CD14-positive monocyte (primary cell): ENCODE results near the gene TSEN34. TPM values are rescaled to one million over a fixed set of nuclear protein-coding genes. Genes with fewer than 3 reads are reported as not detected.

Source experiments
- DNase-seq, 3 donors: peaks; one replicate each; pipeline ENCODE4 v3.0.0-alpha.2; 2011 to 2022
- H2AFZ ChIP-seq: 2 replicates; pipeline ENCODE4 v1.6.0; 2012; ENCODE audit warnings: mild to moderate bottlenecking, low read depth, low read length, inconsistent platforms; ENCODE audit not compliant: insufficient read depth, poor library complexity, severe bottlenecking
- H3K27ac ChIP-seq, 2 donors: 1 replicate in 1 of 2; 2 replicates in 1 of 2; pipeline ENCODE4 v1.5.1; 2012 to 2013; ENCODE audit warnings: low read length in 2 of 2, control low read depth in 1 of 2, inconsistent platforms in 1 of 2, low read depth in 1 of 2, mild to moderate bottlenecking in 1 of 2
- H3K27me3 ChIP-seq, 2 donors: one replicate each; pipeline versions ENCODE4 v1.6.0 to v1.6.1; 2011 to 2013; ENCODE audit warnings: low read length in 2 of 2; ENCODE audit not compliant: control insufficient read depth in 2 of 2, insufficient read depth in 2 of 2
- H3K36me3 ChIP-seq, 2 donors: replicated peaks in 1 of 2; 1 replicate in 1 of 2; 2 replicates in 1 of 2; pipeline versions ENCODE4 v1.5.1 to v1.6.1; 2012 to 2013; ENCODE audit warnings: low read length in 2 of 2, control low read depth in 1 of 2, inconsistent platforms in 1 of 2, mild to moderate bottlenecking in 1 of 2; ENCODE audit not compliant: insufficient read depth in 2 of 2, control insufficient read depth in 1 of 2
- H3K4me1 ChIP-seq, 2 donors: 1 replicate in 1 of 2; 2 replicates in 1 of 2; pipeline versions ENCODE4 v1.5.1 to v1.6.1; 2012 to 2013; ENCODE audit warnings: low read length in 2 of 2, control low read depth in 1 of 2, inconsistent platforms in 1 of 2, mild to moderate bottlenecking in 1 of 2, moderate library complexity in 1 of 2; ENCODE audit not compliant: insufficient read depth in 2 of 2, control insufficient read depth in 1 of 2
- H3K4me2 ChIP-seq: replicated peaks from 2 replicates; pipeline ENCODE3; 2012; ENCODE audit warnings: low read length, moderate library complexity, mild to moderate bottlenecking; ENCODE audit not compliant: poor library complexity, severe bottlenecking; ENCODE audit errors: extremely low read depth
- H3K4me3 ChIP-seq, 3 experiments: fragments of 200-600 bp in 1 of 3; sonication (generic) in 1 of 3; replicated peaks in 1 of 3; 1 replicate in 2 of 3; 2 replicates in 1 of 3; pipeline ENCODE4 v1.5.1; 2011 to 2013; ENCODE audit warnings: low read length in 3 of 3, mild to moderate bottlenecking in 3 of 3, control low read depth in 2 of 3, low read depth in 2 of 3, inconsistent platforms in 1 of 3, moderate library complexity in 1 of 3
- H3K79me2 ChIP-seq: 2 replicates; pipeline ENCODE4 v1.6.0; 2012; ENCODE audit warnings: mild to moderate bottlenecking, control low read depth, inconsistent platforms, low read length, moderate library complexity; ENCODE audit not compliant: insufficient read depth
- H3K9ac ChIP-seq: 2 replicates; pipeline ENCODE4 v1.6.0; 2017; ENCODE audit warnings: low read length, mild to moderate bottlenecking; ENCODE audit not compliant: insufficient read depth, poor library complexity, severe bottlenecking
- H3K9me3 ChIP-seq, 2 donors: replicated peaks in 1 of 2; 1 replicate in 1 of 2; 2 replicates in 1 of 2; pipeline versions ENCODE4 v1.5.1 to v1.6.1; 2012 to 2013; ENCODE audit warnings: low read length in 2 of 2, control low read depth in 1 of 2; ENCODE audit not compliant: control insufficient read depth in 1 of 2, insufficient read depth in 1 of 2
- H4K20me1 ChIP-seq: 2 replicates; pipeline ENCODE4 v1.6.0; 2012; ENCODE audit warnings: mild to moderate bottlenecking, low read length, control low read depth, moderate library complexity; ENCODE audit not compliant: insufficient read depth
- H3K27ac Mint-ChIP-seq, 7 donors: one replicate each; pipeline ENCODE4 v1.8.0; 2020; ENCODE audit warnings: mild to moderate bottlenecking in 7 of 7, mixed read lengths in 7 of 7, moderate library complexity in 6 of 7, inconsistent platforms in 2 of 7
- H3K27me3 Mint-ChIP-seq, 3 donors: one replicate each; pipeline ENCODE4 v1.8.0; 2021 to 2022; ENCODE audit warnings: low read depth in 3 of 3, mild to moderate bottlenecking in 3 of 3, mixed read lengths in 3 of 3, moderate library complexity in 3 of 3, inconsistent platforms in 1 of 3
- H3K36me3 Mint-ChIP-seq, 2 donors: one replicate each; pipeline ENCODE4 v1.8.0; 2020; ENCODE audit warnings: mixed read lengths in 2 of 2, inconsistent platforms in 1 of 2, mild to moderate bottlenecking in 1 of 2
- H3K4me1 Mint-ChIP-seq: one replicate; pipeline ENCODE4 v1.8.0; 2020; ENCODE audit warnings: mild to moderate bottlenecking, mixed read lengths
- H3K4me3 Mint-ChIP-seq, 2 donors: one replicate each; pipeline ENCODE4 v1.8.0; 2020; ENCODE audit warnings: mild to moderate bottlenecking in 2 of 2, mixed read lengths in 2 of 2, moderate library complexity in 1 of 2
- H3K9me3 Mint-ChIP-seq, 7 donors: one replicate each; pipeline ENCODE4 v1.8.0; 2020 to 2022; ENCODE audit warnings: mixed read lengths in 7 of 7, mild to moderate bottlenecking in 6 of 7, moderate library complexity in 6 of 7, inconsistent platforms in 2 of 7
- WGBS: methylation state at CpG from one replicate; pipeline ENCODE4 v1.1.5; 2013; ENCODE audit warnings: missing lambda C conversion rate; ENCODE audit not compliant: insufficient coverage; 5-methylcytosine and 5-hydroxymethylcytosine counted together
- intact Hi-C, 2 donors: fragments of 100-400 bp; cut with micrococcal nuclease; formaldehyde crosslinking; loops; one replicate each; pipeline versions ENCODE4 v1.15.0 to v1.15.1; 2023
- polyA plus RNA-seq, 3 donors: library from polyadenylated mRNA; depleted of rRNA in 1 of 3; unstranded in 2 of 3; stranded (reverse) in 1 of 3; fragments of 300-500 nt in 2 of 3; fragments of >200 nt in 1 of 3; fragmentation: Illumina TruSeq in 2 of 3; gene quantifications; 1 replicate in 2 of 3; 2 replicates in 1 of 3; pipeline ENCODE4 v1.2.3, GENCODE V29; 2012 to 2021
- TF ChIP-seq, protein P1 (sequence below): fragments of 200-600 bp; IDR thresholded peaks from one replicate; pipeline ENCODE4 v1.8.0; 2022; ENCODE audit warnings: antibody characterized with exemption, mild to moderate bottlenecking

The TSEN34 gene
- polyA plus RNA-seq, 3 donors: 59.3 to 125 (median 109) TPM

DNA sequence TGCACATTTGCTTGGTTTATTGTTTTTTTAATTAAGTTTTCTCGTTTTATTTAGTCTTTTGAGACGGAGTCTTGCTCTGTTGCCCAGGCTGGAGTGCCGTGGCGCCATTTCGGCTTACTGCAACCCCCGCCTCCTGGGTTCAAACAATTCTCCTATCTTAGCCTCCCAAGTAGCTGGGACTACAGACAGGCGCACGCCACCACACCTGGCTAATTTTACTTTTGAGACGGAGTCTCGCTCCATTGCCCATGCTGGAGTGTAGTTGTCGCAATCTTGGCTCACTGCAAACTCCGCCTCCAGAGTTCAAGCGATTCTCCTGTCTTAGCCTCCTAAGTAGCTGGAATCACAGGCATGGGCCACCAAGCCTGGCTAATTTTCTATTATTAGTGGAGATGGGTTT is 10.9 kb downstream of the TSEN34 start:
- peak overlapping the region; percentile 100 for H3K4me3 Mint-ChIP-seq
- Histone ChIP-seq H3K9me3 (no peaks in the 10 kb centered on the region), H4K20me1 (peaks cover 58% of the 10 kb centered on the region), H3K9ac (peak overlapping the region; percentile 85), H3K79me2 (peaks cover 69% of the 10 kb centered on the region), H3K36me3 (peaks cover 58 to 62% of the 10 kb centered on the region in 2 donors), H3K27me3 (no peaks in the 10 kb centered on the region), H2AFZ (no peak overlapping the region), H3K27ac (peak overlapping the region; percentile 93 to 97), H3K4me3 (peak overlapping the region; percentile 83 to 99 (median 91)), H3K4me2 (peak overlapping the region; percentile 99), H3K4me1 (peaks cover 65 to 66% of the 10 kb centered on the region in 2 donors)
- peaks cover 0 to 4% (median 0%) of the 10 kb centered on the region in 7 donors for H3K9me3 Mint-ChIP-seq
- intact Hi-C loops: loop anchor here in 1 of 2 donors (5.0 kb wide), 1 partner anchor 35 kb away; no protein-coding TSS in a partner anchor
- peaks cover 71 to 76% of the 10 kb centered on the region in 2 donors for H3K36me3 Mint-ChIP-seq
- H3K27ac Mint-ChIP-seq: peak overlapping the region; percentile 99 to 100 (median 100)
- TF ChIP-seq, protein P1, sequence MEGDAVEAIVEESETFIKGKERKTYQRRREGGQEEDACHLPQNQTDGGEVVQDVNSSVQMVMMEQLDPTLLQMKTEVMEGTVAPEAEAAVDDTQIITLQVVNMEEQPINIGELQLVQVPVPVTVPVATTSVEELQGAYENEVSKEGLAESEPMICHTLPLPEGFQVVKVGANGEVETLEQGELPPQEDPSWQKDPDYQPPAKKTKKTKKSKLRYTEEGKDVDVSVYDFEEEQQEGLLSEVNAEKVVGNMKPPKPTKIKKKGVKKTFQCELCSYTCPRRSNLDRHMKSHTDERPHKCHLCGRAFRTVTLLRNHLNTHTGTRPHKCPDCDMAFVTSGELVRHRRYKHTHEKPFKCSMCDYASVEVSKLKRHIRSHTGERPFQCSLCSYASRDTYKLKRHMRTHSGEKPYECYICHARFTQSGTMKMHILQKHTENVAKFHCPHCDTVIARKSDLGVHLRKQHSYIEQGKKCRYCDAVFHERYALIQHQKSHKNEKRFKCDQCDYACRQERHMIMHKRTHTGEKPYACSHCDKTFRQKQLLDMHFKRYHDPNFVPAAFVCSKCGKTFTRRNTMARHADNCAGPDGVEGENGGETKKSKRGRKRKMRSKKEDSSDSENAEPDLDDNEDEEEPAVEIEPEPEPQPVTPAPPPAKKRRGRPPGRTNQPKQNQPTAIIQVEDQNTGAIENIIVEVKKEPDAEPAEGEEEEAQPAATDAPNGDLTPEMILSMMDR: no peak
- H3K27me3 Mint-ChIP-seq: no peaks in the 10 kb centered on the region
- no peak for DNase-seq
- WGBS: 76% methylated on average over 6 of the region's 13 CpGs
- H3K4me1 Mint-ChIP-seq: peaks cover 58% of the 10 kb centered on the region

DNA sequence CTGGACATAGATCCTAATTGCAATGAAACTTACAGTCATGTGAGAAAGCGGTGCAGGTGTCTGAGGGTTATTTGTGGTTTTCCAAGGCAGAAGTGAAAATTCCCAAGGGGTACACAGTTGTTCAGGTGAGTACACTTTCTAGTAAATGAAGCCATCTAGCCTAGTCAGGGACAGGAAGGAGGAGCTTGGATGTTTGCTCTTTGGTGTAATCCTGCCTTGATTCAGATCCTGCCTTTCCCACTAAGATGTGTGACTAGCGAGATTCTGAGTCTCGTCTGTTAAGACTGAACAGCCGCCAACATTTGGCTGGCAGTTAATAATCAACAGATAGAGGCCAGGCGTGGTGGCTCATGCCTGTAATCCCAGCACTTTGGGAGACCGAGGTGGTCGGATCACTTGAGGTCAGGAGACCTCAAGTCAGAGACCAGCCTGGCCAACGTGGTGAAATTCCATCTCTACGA is 12.1 kb downstream of the TSEN34 start:
- Histone ChIP-seq H3K4me3 (peak overlapping the region; percentile 83 to 99 (median 91)), H3K36me3 (peaks cover 64 to 65% of the 10 kb centered on the region in 2 donors), H2AFZ (no peak overlapping the region), H3K4me2 (peak overlapping the region; percentile 99), H3K27ac (peak overlapping the region; percentile 57 to 97), H3K27me3 (no peaks in the 10 kb centered on the region), H3K9ac (peak overlapping the region; percentile 85), H4K20me1 (peaks cover 58% of the 10 kb centered on the region), H3K79me2 (peaks cover 73% of the 10 kb centered on the region), H3K9me3 (no peaks in the 10 kb centered on the region), H3K4me1 (peaks cover 72 to 74% of the 10 kb centered on the region in 2 donors)
- H3K27ac Mint-ChIP-seq: peak overlapping the region; percentile 91 to 100 (median 100)
- WGBS: 82% methylated on average over 8 of the region's 9 CpGs
- H3K9me3 Mint-ChIP-seq: peaks cover 0 to 4% (median 0%) of the 10 kb centered on the region in 7 donors
- peaks cover 64% of the 10 kb centered on the region for H3K4me1 Mint-ChIP-seq
- peaks cover 76 to 78% of the 10 kb centered on the region in 2 donors for H3K36me3 Mint-ChIP-seq
- no peaks in the 10 kb centered on the region for H3K27me3 Mint-ChIP-seq
- no peak for DNase-seq
- intact Hi-C loops: loop anchor here in 1 of 2 donors (5.0 kb wide), 1 partner anchor 36 kb away; no protein-coding TSS in a partner anchor
- TF ChIP-seq, protein P1: no peak
- peak overlapping the region; percentile 100 for H3K4me3 Mint-ChIP-seq
